CD4-positive, CD25-positive, alpha-beta regulatory T cell (primary cell): ENCODE results near the gene IL4R. TPM values are rescaled to one million over a fixed set of nuclear protein-coding genes. Genes with fewer than 3 reads are reported as not detected.

Source experiments
- ATAC-seq, 2 donors: fragments of 150-1000 bp; cut with Tn5 transposase; one replicate each; pipeline ENCODE4 v1.10.0; 2021; ENCODE audit warnings: low read depth in 2 of 2, moderate number of reproducible peaks in 2 of 2, moderate library complexity in 1 of 2
- DNase-seq, 3 donors: peaks; one replicate each; pipeline versions ENCODE4 v3.0.0 to v3.0.0-alpha.2; 2012 to 2022; ENCODE audit warnings: mixed read lengths in 1 of 3
- H3K27ac ChIP-seq: one replicate; pipeline ENCODE4 v1.7.0; 2013; ENCODE audit warnings: mild to moderate bottlenecking, low read length; ENCODE audit not compliant: insufficient read depth, poor library complexity, severe bottlenecking
- H3K27me3 ChIP-seq: one replicate; pipeline ENCODE4 v1.7.0; 2013; ENCODE audit warnings: low read length; ENCODE audit not compliant: control insufficient read depth, insufficient read depth
- H3K36me3 ChIP-seq: one replicate; pipeline ENCODE4 v1.7.0; 2013; ENCODE audit warnings: mild to moderate bottlenecking, low read length, moderate library complexity; ENCODE audit not compliant: control insufficient read depth, insufficient read depth
- H3K4me1 ChIP-seq: 2 replicates; pipeline ENCODE4 v1.7.0; 2013; ENCODE audit warnings: mild to moderate bottlenecking, low read length; ENCODE audit not compliant: insufficient read depth, control insufficient read depth, poor library complexity, severe bottlenecking
- H3K4me3 ChIP-seq: one replicate; pipeline ENCODE4 v1.7.0; 2013; ENCODE audit warnings: low read depth, mild to moderate bottlenecking, low read length, moderate library complexity
- H3K9me3 ChIP-seq, 2 experiments: 1 replicate in 1 of 2; 2 replicates in 1 of 2; pipeline ENCODE4 v1.7.0; 2013; ENCODE audit warnings: low read length in 2 of 2, mild to moderate bottlenecking in 1 of 2, moderate library complexity in 1 of 2; ENCODE audit not compliant: control insufficient read depth in 2 of 2
- H3K27ac Mint-ChIP-seq, 3 donors: one replicate each; pipeline ENCODE4 v1.8.0; 2020 to 2022; ENCODE audit warnings: mild to moderate bottlenecking in 3 of 3, mixed read lengths in 3 of 3, moderate library complexity in 2 of 3
- H3K27me3 Mint-ChIP-seq: one replicate; pipeline ENCODE4 v1.8.0; 2022; ENCODE audit warnings: mild to moderate bottlenecking, mixed read lengths
- H3K36me3 Mint-ChIP-seq: one replicate; pipeline ENCODE4 v1.8.0; 2020; ENCODE audit warnings: mixed read lengths
- H3K4me1 Mint-ChIP-seq, 4 donors: one replicate each; pipeline ENCODE4 v1.8.0; 2020 to 2022; ENCODE audit warnings: mixed read lengths in 4 of 4, mild to moderate bottlenecking in 1 of 4
- H3K4me3 Mint-ChIP-seq, 4 donors: one replicate each; pipeline ENCODE4 v1.8.0; 2020 to 2022; ENCODE audit warnings: mild to moderate bottlenecking in 4 of 4, mixed read lengths in 4 of 4, moderate library complexity in 3 of 4
- H3K9me3 Mint-ChIP-seq, 7 donors: one replicate each; pipeline ENCODE4 v1.8.0; 2020 to 2022; ENCODE audit warnings: mixed read lengths in 7 of 7, mild to moderate bottlenecking in 3 of 7, moderate library complexity in 2 of 7
- polyA plus RNA-seq, 4 donors: library from polyadenylated mRNA; unstranded; fragments of 300-500 nt; fragmentation: Illumina TruSeq; gene quantifications; one replicate each; pipeline ENCODE4 v1.2.3, GENCODE V29; 2021
- total RNA-seq: library from RNA; stranded (reverse); gene quantifications from one replicate; pipeline ENCODE4 v1.2.3, GENCODE V29; 2022

The IL4R gene
- total RNA-seq (160 TPM), polyA plus RNA-seq (10 to 100 TPM; 21.2 to 32.4 (median 25.8) TPM)

DNA sequence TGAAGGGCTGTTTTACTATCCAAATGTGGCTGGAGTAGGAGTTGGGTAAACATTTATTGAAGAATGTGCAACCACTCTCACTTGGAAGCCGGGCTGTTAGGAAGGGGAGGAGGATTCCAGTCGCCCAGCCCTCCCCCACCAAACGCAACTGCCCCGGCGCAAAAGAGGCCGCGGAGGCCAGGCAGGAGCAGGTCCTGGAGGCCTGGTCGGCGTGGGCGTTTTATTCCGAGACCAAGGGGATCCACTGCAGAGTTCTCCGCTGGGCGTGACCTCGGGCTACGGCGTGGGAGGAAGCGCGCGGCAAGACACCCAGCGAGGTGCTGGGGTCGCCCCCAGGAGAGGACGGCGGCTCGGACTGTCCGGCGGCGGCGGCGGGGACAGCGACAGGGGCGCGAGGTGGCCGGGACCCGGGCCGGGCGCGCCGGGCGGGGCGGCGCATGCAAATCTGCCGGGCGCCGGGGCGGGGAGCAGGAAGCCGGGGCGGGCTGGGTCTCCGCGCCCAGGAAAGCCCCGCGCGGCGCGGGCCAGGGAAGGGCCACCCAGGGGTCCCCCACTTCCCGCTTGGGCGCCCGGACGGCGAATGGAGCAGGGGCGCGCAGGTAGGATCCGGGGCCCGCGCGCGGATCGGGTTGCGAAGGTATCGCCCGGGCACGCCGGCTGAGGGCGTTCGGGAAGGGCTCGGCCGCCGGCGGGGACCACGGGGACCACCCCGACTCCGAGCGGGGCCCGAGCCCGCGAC is at the start of gene IL4R:
Gene IL4R, plus strand, starts transcription at position 553 of the 739 bp plus-strand sequence. CDS start 26,230 bp downstream, outside the sequence.
- H3K27me3 Mint-ChIP-seq: peaks cover 9% of the 10 kb centered on the region
- ATAC-seq: peak; percentile 16 to 30

DNA sequence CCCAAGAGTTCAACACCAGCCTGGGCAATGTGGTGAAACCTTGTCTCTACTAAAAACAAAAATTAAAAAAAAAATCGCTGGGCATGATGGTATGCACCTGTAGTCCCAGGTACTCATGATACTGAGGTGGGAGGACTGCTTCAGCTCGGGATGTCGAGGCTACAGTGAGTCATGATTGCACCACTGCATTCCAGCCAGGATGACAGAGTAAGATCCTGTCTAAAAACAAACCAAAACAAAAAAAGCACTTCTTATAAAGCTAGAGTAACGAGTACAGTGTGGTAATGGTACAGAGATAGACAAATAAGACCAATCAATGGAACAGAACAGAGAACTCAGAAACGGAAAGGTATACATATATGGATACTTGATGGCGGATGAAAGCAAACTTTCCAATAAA is 49.6 kb upstream of the IL4R start:
- Mint-ChIP-seq H3K4me1 (peaks cover 36 to 73% (median 50%) of the 10 kb centered on the region in 4 donors), H3K27me3 (peaks cover 5% of the 10 kb centered on the region), H3K4me3 (peak overlapping the region in 1 of 4 donors; percentile 80), H3K9me3 (peaks cover 0 to 1% (median 0%) of the 10 kb centered on the region in 7 donors), H3K27ac (peak overlapping the region in 1 of 3 donors; percentile 15), H3K36me3 (peaks cover 18% of the 10 kb centered on the region)
- H3K9me3 ChIP-seq: no peaks in the 10 kb centered on the region
- H3K4me3 ChIP-seq: no peak overlapping the region
- DNase-seq: no peak
- ATAC-seq: no peak
- no peak overlapping the region for H3K27ac ChIP-seq
- peaks cover 18% of the 10 kb centered on the region for H3K4me1 ChIP-seq
- no peaks in the 10 kb centered on the region for H3K36me3 ChIP-seq
- no peaks in the 10 kb centered on the region for H3K27me3 ChIP-seq

More for the DNA sequence above, at the start of gene IL4R:
- Histone ChIP-seq H3K36me3 (no peaks in the 10 kb centered on the region), H3K4me1 (peaks cover 48% of the 10 kb centered on the region), H3K27me3 (no peaks in the 10 kb centered on the region), H3K9me3 (no peaks in the 10 kb centered on the region), H3K27ac (peak within 1 kb of the TSS; percentile 94), H3K4me3 (peak within 1 kb of the TSS; percentile 91)
- DNase-seq: peak; percentile 50 to 74 (median 63)
- Mint-ChIP-seq H3K4me3 (peak within 1 kb of the TSS; percentile 89 to 99 (median 95)), H3K4me1 (peaks cover 17 to 49% (median 38%) of the 10 kb centered on the region in 4 donors), H3K36me3 (no peaks in the 10 kb centered on the region), H3K9me3 (no peaks in the 10 kb centered on the region), H3K27ac (peak within 1 kb of the TSS; percentile 91 to 100 (median 97))

DNA sequence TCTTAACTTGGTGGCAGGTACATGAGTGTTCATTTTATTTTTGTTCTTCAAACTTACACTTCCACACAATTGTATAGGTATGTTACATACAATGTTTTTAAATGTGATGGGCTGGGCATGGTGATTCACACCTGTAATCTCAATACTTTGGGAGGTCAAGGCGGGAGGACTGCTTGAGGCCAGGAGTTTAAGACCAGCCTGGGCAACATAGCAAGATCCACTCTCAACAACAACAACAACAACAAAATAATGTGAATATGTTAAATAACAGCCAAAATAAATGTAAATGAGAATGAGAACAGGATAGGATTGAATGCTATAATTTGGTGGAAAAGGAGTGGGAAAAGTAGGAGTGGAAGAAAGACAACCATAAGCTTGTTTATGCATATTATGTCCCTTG is 47.8 kb upstream of the IL4R start:
- H3K27me3 Mint-ChIP-seq: peaks cover 5% of the 10 kb centered on the region
- peaks cover 19% of the 10 kb centered on the region for H3K4me1 ChIP-seq
- peaks cover 28 to 70% (median 49%) of the 10 kb centered on the region in 4 donors for H3K4me1 Mint-ChIP-seq
- DNase-seq (no peak), ATAC-seq (no peak)
- H3K36me3 ChIP-seq: no peaks in the 10 kb centered on the region
- H3K4me3 Mint-ChIP-seq: peak overlapping the region in 2 of 4 donors; percentile 24 to 80
- no peak overlapping the region for H3K4me3 ChIP-seq
- H3K27ac ChIP-seq: no peak overlapping the region
- H3K27me3 ChIP-seq: no peaks in the 10 kb centered on the region
- H3K27ac Mint-ChIP-seq: peak overlapping the region in 2 of 3 donors; percentile 4 to 95
- H3K9me3 ChIP-seq: no peaks in the 10 kb centered on the region
- H3K36me3 Mint-ChIP-seq: peaks cover 11% of the 10 kb centered on the region
- H3K9me3 Mint-ChIP-seq: peaks cover 0 to 1% (median 0%) of the 10 kb centered on the region in 7 donors

DNA sequence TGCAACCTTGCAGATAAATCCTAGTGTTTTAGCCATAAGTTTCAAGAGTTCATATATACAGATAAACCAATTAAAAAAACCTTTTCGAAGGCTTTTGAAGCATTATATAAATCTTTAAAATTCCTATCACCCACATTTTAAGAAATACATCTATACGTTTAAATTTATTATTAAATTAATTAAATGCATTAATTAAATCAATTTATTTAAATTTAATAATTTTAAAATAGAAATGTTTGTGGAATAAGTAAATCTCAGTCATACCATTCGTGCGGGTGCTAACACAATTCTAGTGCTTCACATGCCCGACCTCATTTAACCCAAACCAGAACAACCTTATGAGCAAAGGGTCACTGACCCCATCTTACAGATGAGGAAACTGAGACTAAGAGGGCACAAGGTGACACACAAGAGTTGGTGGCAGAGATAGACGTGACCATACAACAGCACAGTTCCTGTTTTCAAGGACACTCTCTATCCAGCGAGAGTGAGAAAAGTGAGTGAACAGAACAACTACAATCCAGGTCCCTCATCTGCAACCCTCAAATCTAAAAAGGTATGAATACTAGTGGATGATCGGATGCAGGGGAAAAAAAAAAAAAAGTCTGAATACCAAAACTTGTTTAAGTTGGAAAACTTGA is 46.6 kb upstream of the IL4R start:
- H3K36me3 ChIP-seq: no peaks in the 10 kb centered on the region
- peaks cover 7% of the 10 kb centered on the region for H3K36me3 Mint-ChIP-seq
- ATAC-seq: no peak
- peaks cover 11% of the 10 kb centered on the region for H3K27me3 Mint-ChIP-seq
- peak overlapping the region in 1 of 3 donors; percentile 98 for H3K27ac Mint-ChIP-seq
- peaks cover 0 to 2% (median 0%) of the 10 kb centered on the region in 7 donors for H3K9me3 Mint-ChIP-seq
- H3K4me1 Mint-ChIP-seq: peaks cover 22 to 64% (median 48%) of the 10 kb centered on the region in 4 donors
- peaks cover 19% of the 10 kb centered on the region for H3K4me1 ChIP-seq
- no peaks in the 10 kb centered on the region for H3K9me3 ChIP-seq
- no peaks in the 10 kb centered on the region for H3K27me3 ChIP-seq
- H3K4me3 ChIP-seq: peak overlapping the region; percentile 13
- H3K4me3 Mint-ChIP-seq: peak overlapping the region; percentile 97 to 99 (median 98)
- no peak overlapping the region for H3K27ac ChIP-seq
- DNase-seq: no peak

DNA sequence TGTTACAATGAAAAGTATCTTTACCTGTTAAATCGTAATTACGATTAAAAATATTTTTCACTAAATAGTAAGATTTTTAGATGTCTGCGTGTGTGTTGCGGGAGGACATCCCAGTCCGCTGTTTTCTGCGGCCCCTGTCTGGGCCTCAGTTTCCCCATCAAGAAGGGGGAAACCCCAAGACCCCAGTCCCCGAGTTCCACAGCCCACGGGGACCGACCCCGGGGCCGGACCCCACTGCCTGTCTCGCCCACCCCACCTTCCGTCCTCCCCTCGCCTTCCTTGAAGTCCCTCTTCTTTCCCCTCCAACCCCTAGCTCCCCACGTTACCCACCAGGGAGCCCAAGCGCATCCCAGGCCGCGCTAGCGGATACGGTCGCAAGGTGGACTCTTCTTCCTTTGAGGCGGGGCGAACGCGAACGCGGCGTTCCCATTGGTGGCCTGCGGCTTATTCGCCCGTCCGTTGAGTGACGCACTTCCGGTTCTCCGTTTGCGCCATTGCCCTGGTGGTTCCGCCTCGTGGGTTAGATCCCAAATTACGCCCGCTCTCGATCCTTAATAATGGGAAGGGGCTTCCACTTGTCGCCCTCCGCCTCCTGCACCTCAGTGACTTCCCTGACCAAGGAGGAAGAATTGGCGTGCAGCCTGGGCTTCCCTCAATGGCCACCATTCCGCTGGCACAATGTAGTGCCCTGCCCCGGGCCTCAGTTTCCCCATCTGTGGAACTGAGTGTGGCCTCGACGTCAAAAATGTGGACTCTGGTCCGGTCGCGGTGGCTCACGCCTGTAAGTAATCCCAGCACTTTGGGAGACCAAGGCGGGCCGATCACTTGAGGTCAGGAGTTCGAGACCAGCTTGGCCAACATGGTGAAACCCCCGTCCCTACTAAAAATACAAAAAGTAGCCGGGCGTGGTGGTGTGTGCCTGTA is 45.1 kb upstream of the IL4R start, which contains the start of gene NSMCE1:
Gene NSMCE1, minus strand, starts transcription at position 397 of the 924 bp plus-strand sequence. CDS start 11,202 bp downstream, outside the sequence.
- Mint-ChIP-seq H3K9me3 (peaks cover 0 to 2% (median 0%) of the 10 kb centered on the region in 7 donors), H3K4me3 (peak within 1 kb of the TSS; percentile 97 to 99 (median 98)), H3K4me1 (peaks cover 9 to 58% (median 39%) of the 10 kb centered on the region in 4 donors), H3K27ac (peak within 1 kb of the TSS; percentile 96 to 99 (median 98)), H3K36me3 (no peaks in the 10 kb centered on the region), H3K27me3 (peaks cover 19% of the 10 kb centered on the region)
- peak within 1 kb of the TSS; percentile 93 for H3K4me3 ChIP-seq
- DNase-seq (peak; percentile 93 to 97 (median 93)), ATAC-seq (peak; percentile 97 to 98)
- H3K36me3 ChIP-seq: no peaks in the 10 kb centered on the region
- H3K9me3 ChIP-seq: no peaks in the 10 kb centered on the region
- no peaks in the 10 kb centered on the region for H3K27me3 ChIP-seq
- peaks cover 19% of the 10 kb centered on the region for H3K4me1 ChIP-seq
- H3K27ac ChIP-seq: peak within 1 kb of the TSS; percentile 88

DNA sequence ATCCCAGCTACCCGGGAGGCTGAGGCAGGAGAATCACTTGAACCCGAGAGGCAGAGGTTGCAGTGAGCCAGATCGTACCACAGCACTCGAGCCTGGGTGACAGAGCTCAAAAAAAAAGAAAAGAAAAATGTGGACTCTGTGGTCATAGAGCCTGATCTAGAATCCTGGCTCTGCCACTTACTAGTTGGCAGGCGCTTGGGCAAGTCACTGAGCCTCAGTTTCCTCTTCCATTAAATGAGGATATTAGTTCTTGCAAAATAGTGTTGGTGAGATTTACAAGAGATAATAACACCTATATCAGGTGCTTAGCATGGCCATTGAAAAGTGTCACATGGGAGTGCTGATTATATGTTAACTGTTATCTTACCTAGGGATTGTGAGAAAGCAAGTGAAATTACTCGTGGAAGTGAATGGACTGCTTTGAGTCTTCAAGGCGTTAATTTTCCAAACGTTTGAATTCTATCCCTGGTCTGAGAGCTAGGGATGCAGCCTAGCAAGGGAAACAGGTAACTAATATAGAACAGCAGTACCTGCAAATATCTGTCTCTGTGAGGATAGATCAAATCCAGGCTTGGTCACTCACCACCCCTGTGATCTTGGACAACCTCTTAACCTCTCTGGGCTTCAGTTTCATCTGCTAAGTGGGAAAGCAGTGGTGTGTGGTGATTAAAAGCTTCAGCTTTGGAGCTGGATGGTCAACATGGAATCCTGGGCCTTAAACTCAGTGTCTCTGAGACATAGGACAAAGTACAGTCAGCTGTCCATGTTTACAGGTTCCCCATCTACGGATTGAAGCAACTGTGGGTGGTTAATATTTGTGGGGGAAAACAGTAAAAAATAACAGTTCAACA is 44.2 kb upstream of the IL4R start:
- Mint-ChIP-seq H3K36me3 (no peaks in the 10 kb centered on the region), H3K4me3 (peak overlapping the region; percentile 97 to 99 (median 98)), H3K4me1 (peaks cover 15 to 57% (median 41%) of the 10 kb centered on the region in 4 donors), H3K9me3 (peaks cover 0 to 3% (median 0%) of the 10 kb centered on the region in 7 donors), H3K27me3 (peaks cover 27% of the 10 kb centered on the region), H3K27ac (peak overlapping the region; percentile 96 to 99 (median 98))
- DNase-seq (no peak), ATAC-seq (no peak)
- no peak overlapping the region for H3K27ac ChIP-seq
- H3K9me3 ChIP-seq: no peaks in the 10 kb centered on the region
- H3K27me3 ChIP-seq: no peaks in the 10 kb centered on the region
- H3K36me3 ChIP-seq: no peaks in the 10 kb centered on the region
- H3K4me3 ChIP-seq: peak overlapping the region; percentile 37
- H3K4me1 ChIP-seq: peaks cover 19% of the 10 kb centered on the region
